MM.1S (cell line): ENCODE results near the gene AGPAT1.

Experiments used
- CTCF ChIP-seq: fragments of 300-600 bp; sonication (generic); IDR thresholded peaks from 2 replicates; pipeline ENCODE4 v1.5.1; 2016; ENCODE audit warnings: antibody characterized with exemption, low read length, mixed read lengths
- EZH2 ChIP-seq: fragments of 300-600 bp; sonication (generic); optimal IDR thresholded peaks from 2 replicates; pipeline ENCODE3; 2017; ENCODE audit warnings: low read depth, mild to moderate bottlenecking, antibody characterized with exemption, low read length, mixed read lengths

GRCh38 chr6:32177788-32178546 lies 2.1 kb upstream of the AGPAT1 start, which contains the start of gene RNF5:
- no peak for TF ChIP-seq CTCF
- no peak for TF ChIP-seq EZH2
